ENCODE measurements around the gene LPGAT1.

- no peak for TF ChIP-seq CTCF (IDR thresholded peaks at IDR 0.05)
- no peak for TF ChIP-seq POLR2A (IDR thresholded peaks at IDR 0.05; ENCODE audit: low read depth)
- no peak for TF ChIP-seq POLR2AphosphoS5 (IDR thresholded peaks at IDR 0.05)
These were observed 22.1 kb downstream of the LPGAT1 start for GRCh38 chr1:211808475-211808874.

Measured in esophagus muscularis mucosa (tissue), 3 donors.